ENCODE results near the gene COLEC12.

DNA sequence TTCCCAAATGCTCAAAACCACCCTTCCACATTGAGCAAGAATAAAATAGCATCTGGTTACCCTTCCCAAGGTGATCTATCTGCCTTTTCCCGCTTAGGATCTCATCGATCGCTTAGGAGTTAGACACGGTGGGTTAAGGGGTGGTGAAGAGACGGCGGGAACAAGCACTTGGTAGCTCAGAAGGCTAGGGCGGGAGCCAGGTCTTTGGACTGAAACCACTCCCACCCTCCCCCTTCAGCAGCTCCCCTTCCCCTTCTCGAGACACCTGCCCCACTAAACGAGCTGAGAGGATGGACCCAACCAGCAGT is 233.2 kb downstream of the COLEC12 start:
- TF ChIP-seq, protein P1, sequence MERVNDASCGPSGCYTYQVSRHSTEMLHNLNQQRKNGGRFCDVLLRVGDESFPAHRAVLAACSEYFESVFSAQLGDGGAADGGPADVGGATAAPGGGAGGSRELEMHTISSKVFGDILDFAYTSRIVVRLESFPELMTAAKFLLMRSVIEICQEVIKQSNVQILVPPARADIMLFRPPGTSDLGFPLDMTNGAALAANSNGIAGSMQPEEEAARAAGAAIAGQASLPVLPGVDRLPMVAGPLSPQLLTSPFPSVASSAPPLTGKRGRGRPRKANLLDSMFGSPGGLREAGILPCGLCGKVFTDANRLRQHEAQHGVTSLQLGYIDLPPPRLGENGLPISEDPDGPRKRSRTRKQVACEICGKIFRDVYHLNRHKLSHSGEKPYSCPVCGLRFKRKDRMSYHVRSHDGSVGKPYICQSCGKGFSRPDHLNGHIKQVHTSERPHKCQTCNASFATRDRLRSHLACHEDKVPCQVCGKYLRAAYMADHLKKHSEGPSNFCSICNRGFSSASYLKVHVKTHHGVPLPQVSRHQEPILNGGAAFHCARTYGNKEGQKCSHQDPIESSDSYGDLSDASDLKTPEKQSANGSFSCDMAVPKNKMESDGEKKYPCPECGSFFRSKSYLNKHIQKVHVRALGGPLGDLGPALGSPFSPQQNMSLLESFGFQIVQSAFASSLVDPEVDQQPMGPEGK (CRISPR knock-in tag; IDR thresholded peaks at IDR 0.05; ENCODE audit: borderline replicate concordance), result no peak
- no peak for TF ChIP-seq TCF4 (CRISPR knock-in tag; IDR thresholded peaks at IDR 0.05; ENCODE audit: borderline replicate concordance)
- TF ChIP-seq, protein P2, sequence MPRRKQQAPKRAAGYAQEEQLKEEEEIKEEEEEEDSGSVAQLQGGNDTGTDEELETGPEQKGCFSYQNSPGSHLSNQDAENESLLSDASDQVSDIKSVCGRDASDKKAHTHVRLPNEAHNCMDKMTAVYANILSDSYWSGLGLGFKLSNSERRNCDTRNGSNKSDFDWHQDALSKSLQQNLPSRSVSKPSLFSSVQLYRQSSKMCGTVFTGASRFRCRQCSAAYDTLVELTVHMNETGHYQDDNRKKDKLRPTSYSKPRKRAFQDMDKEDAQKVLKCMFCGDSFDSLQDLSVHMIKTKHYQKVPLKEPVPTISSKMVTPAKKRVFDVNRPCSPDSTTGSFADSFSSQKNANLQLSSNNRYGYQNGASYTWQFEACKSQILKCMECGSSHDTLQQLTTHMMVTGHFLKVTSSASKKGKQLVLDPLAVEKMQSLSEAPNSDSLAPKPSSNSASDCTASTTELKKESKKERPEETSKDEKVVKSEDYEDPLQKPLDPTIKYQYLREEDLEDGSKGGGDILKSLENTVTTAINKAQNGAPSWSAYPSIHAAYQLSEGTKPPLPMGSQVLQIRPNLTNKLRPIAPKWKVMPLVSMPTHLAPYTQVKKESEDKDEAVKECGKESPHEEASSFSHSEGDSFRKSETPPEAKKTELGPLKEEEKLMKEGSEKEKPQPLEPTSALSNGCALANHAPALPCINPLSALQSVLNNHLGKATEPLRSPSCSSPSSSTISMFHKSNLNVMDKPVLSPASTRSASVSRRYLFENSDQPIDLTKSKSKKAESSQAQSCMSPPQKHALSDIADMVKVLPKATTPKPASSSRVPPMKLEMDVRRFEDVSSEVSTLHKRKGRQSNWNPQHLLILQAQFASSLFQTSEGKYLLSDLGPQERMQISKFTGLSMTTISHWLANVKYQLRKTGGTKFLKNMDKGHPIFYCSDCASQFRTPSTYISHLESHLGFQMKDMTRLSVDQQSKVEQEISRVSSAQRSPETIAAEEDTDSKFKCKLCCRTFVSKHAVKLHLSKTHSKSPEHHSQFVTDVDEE (CRISPR knock-in tag; IDR thresholded peaks at IDR 0.05), result no peak
- no peak for TF ChIP-seq ZNF70 (CRISPR knock-in tag; IDR thresholded peaks at IDR 0.05)
- TF ChIP-seq, protein P3, sequence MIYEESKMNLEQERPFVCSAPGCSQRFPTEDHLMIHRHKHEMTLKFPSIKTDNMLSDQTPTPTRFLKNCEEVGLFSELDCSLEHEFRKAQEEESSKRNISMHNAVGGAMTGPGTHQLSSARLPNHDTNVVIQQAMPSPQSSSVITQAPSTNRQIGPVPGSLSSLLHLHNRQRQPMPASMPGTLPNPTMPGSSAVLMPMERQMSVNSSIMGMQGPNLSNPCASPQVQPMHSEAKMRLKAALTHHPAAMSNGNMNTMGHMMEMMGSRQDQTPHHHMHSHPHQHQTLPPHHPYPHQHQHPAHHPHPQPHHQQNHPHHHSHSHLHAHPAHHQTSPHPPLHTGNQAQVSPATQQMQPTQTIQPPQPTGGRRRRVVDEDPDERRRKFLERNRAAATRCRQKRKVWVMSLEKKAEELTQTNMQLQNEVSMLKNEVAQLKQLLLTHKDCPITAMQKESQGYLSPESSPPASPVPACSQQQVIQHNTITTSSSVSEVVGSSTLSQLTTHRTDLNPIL (CRISPR knock-in tag; IDR thresholded peaks at IDR 0.05; ENCODE audit: low read depth), result no peak
- TF ChIP-seq CSDC2 (CRISPR knock-in tag; IDR thresholded peaks at IDR 0.05), result no peak
- no peak for TF ChIP-seq TOX (CRISPR knock-in tag; IDR thresholded peaks at IDR 0.05; ENCODE audit: borderline replicate concordance)
- no peak for TF ChIP-seq PPARA (CRISPR knock-in tag; IDR thresholded peaks at IDR 0.05; ENCODE audit: borderline replicate concordance)
- TF ChIP-seq ZC3H10 (CRISPR knock-in tag; IDR thresholded peaks at IDR 0.05), result no peak
- TF ChIP-seq, protein P4, sequence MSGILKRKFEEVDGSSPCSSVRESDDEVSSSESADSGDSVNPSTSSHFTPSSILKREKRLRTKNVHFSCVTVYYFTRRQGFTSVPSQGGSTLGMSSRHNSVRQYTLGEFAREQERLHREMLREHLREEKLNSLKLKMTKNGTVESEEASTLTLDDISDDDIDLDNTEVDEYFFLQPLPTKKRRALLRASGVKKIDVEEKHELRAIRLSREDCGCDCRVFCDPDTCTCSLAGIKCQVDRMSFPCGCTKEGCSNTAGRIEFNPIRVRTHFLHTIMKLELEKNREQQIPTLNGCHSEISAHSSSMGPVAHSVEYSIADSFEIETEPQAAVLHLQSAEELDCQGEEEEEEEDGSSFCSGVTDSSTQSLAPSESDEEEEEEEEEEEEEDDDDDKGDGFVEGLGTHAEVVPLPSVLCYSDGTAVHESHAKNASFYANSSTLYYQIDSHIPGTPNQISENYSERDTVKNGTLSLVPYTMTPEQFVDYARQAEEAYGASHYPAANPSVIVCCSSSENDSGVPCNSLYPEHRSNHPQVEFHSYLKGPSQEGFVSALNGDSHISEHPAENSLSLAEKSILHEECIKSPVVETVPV (CRISPR knock-in tag; IDR thresholded peaks at IDR 0.05), result no peak
- TF ChIP-seq SNAI2 (CRISPR knock-in tag; IDR thresholded peaks at IDR 0.05), result no peak
- TF ChIP-seq ZFP30 (CRISPR knock-in tag; IDR thresholded peaks at IDR 0.05), result no peak

Measured in SK-N-SH treated with all-trans-retinoic acid at 6 μM for 48 hours (cell line).